Stimulated activated memory B cell treated with anti-CD40 and anti-IgM and Interleukin-4, amounts not matched to agents 10 μg/mL and 1 μg/mL and 100 μg/mL, for 72 hours (primary cell): ENCODE data around the gene TLE3.
A peak's percentile ranks its signal among the peaks of the same experiment; 100 is the strongest.

ENCODE experiments used
- ATAC-seq: fragments of 150-1000 bp; cut with Tn5 transposase; 2 replicates; pipeline ENCODE4 v1.10.0; 2021
- H3K27ac Mint-ChIP-seq: one replicate; pipeline ENCODE4 v1.8.0; 2022; ENCODE audit warnings: mild to moderate bottlenecking, mixed read lengths
- H3K27me3 Mint-ChIP-seq: one replicate; pipeline ENCODE4 v1.8.0; 2022; ENCODE audit warnings: mixed read lengths
- H3K36me3 Mint-ChIP-seq: one replicate; pipeline ENCODE4 v1.8.0; 2022; ENCODE audit warnings: mixed read lengths
- H3K4me1 Mint-ChIP-seq: one replicate; pipeline ENCODE4 v1.8.0; 2022; ENCODE audit warnings: mixed read lengths
- H3K4me3 Mint-ChIP-seq: one replicate; pipeline ENCODE4 v1.8.0; 2022; ENCODE audit warnings: mild to moderate bottlenecking, moderate library complexity, mixed read lengths
- H3K9me3 Mint-ChIP-seq: one replicate; pipeline ENCODE4 v1.8.0; 2022; ENCODE audit warnings: mixed read lengths

The TLE3 gene

GRCh38 chr15:70023064-70023768 lies 74.5 kb downstream of the TLE3 start:
- Mint-ChIP-seq H3K9me3 (no peaks in the 10 kb centered on the region), H3K4me1 (peaks cover 73% of the 10 kb centered on the region), H3K36me3 (no peaks in the 10 kb centered on the region), H3K27me3 (no peaks in the 10 kb centered on the region), H3K4me3 (peak overlapping the region; percentile 53), H3K27ac (peak overlapping the region; percentile 85)
- ATAC-seq: peak; percentile 90

- H3K4me1 Mint-ChIP-seq: peaks cover 86% of the 10 kb centered on the region
- H3K4me3 Mint-ChIP-seq: no peak overlapping the region
- H3K27me3 Mint-ChIP-seq: no peaks in the 10 kb centered on the region
- H3K27ac Mint-ChIP-seq: peak overlapping the region; percentile 45
- ATAC-seq: no peak
- no peaks in the 10 kb centered on the region for H3K36me3 Mint-ChIP-seq
- peaks cover 2% of the 10 kb centered on the region for H3K9me3 Mint-ChIP-seq
These were observed 77.5 kb downstream of the TLE3 start for GRCh38 chr15:70020229-70020628.

- no peak for ATAC-seq
- Mint-ChIP-seq H3K4me1 (peaks cover 86% of the 10 kb centered on the region), H3K9me3 (peaks cover 2% of the 10 kb centered on the region), H3K36me3 (no peaks in the 10 kb centered on the region), H3K4me3 (no peak overlapping the region), H3K27me3 (no peaks in the 10 kb centered on the region), H3K27ac (peak overlapping the region; percentile 72)
These were observed 78.8 kb downstream of the TLE3 start for GRCh38 chr15:70018646-70019600.

GRCh38 chr15:70017801-70018200 lies 79.9 kb downstream of the TLE3 start:
- no peak for ATAC-seq
- Mint-ChIP-seq H3K36me3 (no peaks in the 10 kb centered on the region), H3K27ac (peak overlapping the region; percentile 85), H3K4me3 (peak overlapping the region; percentile 16), H3K27me3 (no peaks in the 10 kb centered on the region), H3K9me3 (peaks cover 2% of the 10 kb centered on the region), H3K4me1 (peaks cover 86% of the 10 kb centered on the region)

- Mint-ChIP-seq H3K36me3 (no peaks in the 10 kb centered on the region), H3K4me3 (no peak overlapping the region), H3K4me1 (peaks cover 82% of the 10 kb centered on the region), H3K27ac (peak overlapping the region; percentile 85), H3K9me3 (peaks cover 2% of the 10 kb centered on the region), H3K27me3 (no peaks in the 10 kb centered on the region)
- no peak for ATAC-seq
These were observed 80.7 kb downstream of the TLE3 start for GRCh38 chr15:70017025-70017424.

GRCh38 chr15:70016511-70016994 lies 81.2 kb downstream of the TLE3 start:
- H3K4me1 Mint-ChIP-seq: peaks cover 80% of the 10 kb centered on the region
- ATAC-seq: no peak
- peak overlapping the region; percentile 85 for H3K27ac Mint-ChIP-seq
- H3K4me3 Mint-ChIP-seq: peak overlapping the region; percentile 61
- H3K9me3 Mint-ChIP-seq: peaks cover 2% of the 10 kb centered on the region
- H3K36me3 Mint-ChIP-seq: no peaks in the 10 kb centered on the region
- no peaks in the 10 kb centered on the region for H3K27me3 Mint-ChIP-seq

- no peaks in the 10 kb centered on the region for H3K36me3 Mint-ChIP-seq
- peaks cover 75% of the 10 kb centered on the region for H3K4me1 Mint-ChIP-seq
- peak; percentile 93 for ATAC-seq
- peaks cover 2% of the 10 kb centered on the region for H3K9me3 Mint-ChIP-seq
- H3K27me3 Mint-ChIP-seq: no peaks in the 10 kb centered on the region
- peak overlapping the region; percentile 38 for H3K4me3 Mint-ChIP-seq
- peak overlapping the region; percentile 85 for H3K27ac Mint-ChIP-seq
These were observed 82.7 kb downstream of the TLE3 start for GRCh38 chr15:70014860-70015490.

- Mint-ChIP-seq H3K36me3 (no peaks in the 10 kb centered on the region), H3K4me3 (peak overlapping the region; percentile 38), H3K27me3 (no peaks in the 10 kb centered on the region), H3K27ac (peak overlapping the region; percentile 85), H3K9me3 (peaks cover 2% of the 10 kb centered on the region), H3K4me1 (peaks cover 77% of the 10 kb centered on the region)
- peak; percentile 57 for ATAC-seq
These were observed 83.4 kb downstream of the TLE3 start for GRCh38 chr15:70014331-70014730.

GRCh38 chr15:70013656-70014313 lies 83.9 kb downstream of the TLE3 start:
- Mint-ChIP-seq H3K27ac (peak overlapping the region; percentile 85), H3K4me3 (no peak overlapping the region), H3K9me3 (peaks cover 2% of the 10 kb centered on the region), H3K27me3 (no peaks in the 10 kb centered on the region), H3K4me1 (peaks cover 77% of the 10 kb centered on the region), H3K36me3 (no peaks in the 10 kb centered on the region)
- no peak for ATAC-seq

- Mint-ChIP-seq H3K36me3 (no peaks in the 10 kb centered on the region), H3K4me3 (no peak overlapping the region), H3K27ac (peak overlapping the region; percentile 85), H3K4me1 (peaks cover 76% of the 10 kb centered on the region), H3K9me3 (peaks cover under 1% of the 10 kb centered on the region), H3K27me3 (no peaks in the 10 kb centered on the region)
- no peak for ATAC-seq
These were observed 84.8 kb downstream of the TLE3 start for GRCh38 chr15:70012895-70013294.

- Mint-ChIP-seq H3K9me3 (no peaks in the 10 kb centered on the region), H3K4me3 (no peak overlapping the region), H3K36me3 (no peaks in the 10 kb centered on the region), H3K4me1 (peaks cover 44% of the 10 kb centered on the region), H3K27ac (peak overlapping the region; percentile 18), H3K27me3 (no peaks in the 10 kb centered on the region)
- no peak for ATAC-seq
These were observed 88.9 kb downstream of the TLE3 start for GRCh38 chr15:70008697-70009290.

- Mint-ChIP-seq H3K9me3 (peaks cover 5% of the 10 kb centered on the region), H3K27ac (no peak overlapping the region), H3K36me3 (peaks cover 8% of the 10 kb centered on the region), H3K4me1 (peaks cover 36% of the 10 kb centered on the region), H3K27me3 (no peaks in the 10 kb centered on the region), H3K4me3 (no peak overlapping the region)
- no peak for ATAC-seq
These were observed 91.2 kb downstream of the TLE3 start for GRCh38 chr15:70006259-70007147.

- H3K27me3 Mint-ChIP-seq: no peaks in the 10 kb centered on the region
- H3K36me3 Mint-ChIP-seq: peaks cover 8% of the 10 kb centered on the region
- peaks cover 5% of the 10 kb centered on the region for H3K9me3 Mint-ChIP-seq
- H3K27ac Mint-ChIP-seq: no peak overlapping the region
- H3K4me1 Mint-ChIP-seq: peaks cover 49% of the 10 kb centered on the region
- no peak for ATAC-seq
- H3K4me3 Mint-ChIP-seq: no peak overlapping the region
These were observed 92.9 kb downstream of the TLE3 start for GRCh38 chr15:70004826-70005225.

- Mint-ChIP-seq H3K9me3 (peaks cover 5% of the 10 kb centered on the region), H3K4me1 (peaks cover 49% of the 10 kb centered on the region), H3K4me3 (no peak overlapping the region), H3K27me3 (no peaks in the 10 kb centered on the region), H3K36me3 (peaks cover 8% of the 10 kb centered on the region), H3K27ac (no peak overlapping the region)
- no peak for ATAC-seq
These were observed 94.8 kb downstream of the TLE3 start for GRCh38 chr15:70002897-70003296.
